T-helper 2 cell treated with Interferon-gamma antibody and Interleukin-4, amounts not matched to agents 5 μg/mL and 100 μg/mL, for 36 hours (primary cell): ENCODE data around the gene FBXO27.
"Not testable (repeated sequence)": the region's sequence is repeated elsewhere in the genome, so short reads cannot be mapped to it uniquely, and the experiment has no call there.

Source experiments
- DNase-seq: peaks from one replicate; pipeline ENCODE4 v3.0.0; 2021; ENCODE audit warnings: low spot score
- H3K27ac Mint-ChIP-seq: one replicate; pipeline ENCODE4 v1.8.0; 2021; ENCODE audit warnings: mild to moderate bottlenecking, mixed read lengths
- H3K27me3 Mint-ChIP-seq: one replicate; pipeline ENCODE4 v1.8.0; 2021; ENCODE audit warnings: low read depth, mixed read lengths
- H3K36me3 Mint-ChIP-seq: one replicate; pipeline ENCODE4 v1.8.0; 2021; ENCODE audit warnings: low read depth, mixed read lengths
- H3K4me1 Mint-ChIP-seq: one replicate; pipeline ENCODE4 v1.8.0; 2021; ENCODE audit warnings: low read depth, mixed read lengths
- H3K4me3 Mint-ChIP-seq: one replicate; pipeline ENCODE4 v1.8.0; 2022; ENCODE audit warnings: mild to moderate bottlenecking, moderate library complexity, mixed read lengths
- H3K9me3 Mint-ChIP-seq: one replicate; pipeline ENCODE4 v1.8.0; 2021; ENCODE audit warnings: mixed read lengths

The FBXO27 gene

DNA sequence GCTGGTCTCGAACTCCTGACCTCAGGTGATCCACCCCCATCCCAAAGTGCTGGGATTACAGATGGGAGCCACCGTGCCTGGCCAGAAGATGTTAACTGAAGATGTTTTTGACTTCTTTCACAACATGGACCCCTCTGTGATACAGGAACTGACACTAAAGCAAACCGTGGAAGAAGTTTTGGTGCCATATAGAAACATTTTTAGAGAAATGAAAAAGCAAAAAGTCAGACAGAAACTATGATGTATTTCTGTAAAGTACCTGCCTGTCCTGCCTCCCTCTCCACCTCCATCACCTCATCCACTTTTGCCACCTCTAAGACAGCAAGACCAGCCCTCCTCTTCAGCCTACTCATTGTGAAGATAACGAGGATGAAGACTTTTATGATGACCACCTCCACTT is 11.3 kb downstream of the FBXO27 start:
- Mint-ChIP-seq H3K27ac (no peak overlapping the region), H3K36me3 (no peaks in the 10 kb centered on the region), H3K9me3 (no peaks in the 10 kb centered on the region), H3K27me3 (peaks cover 3% of the 10 kb centered on the region), H3K4me1 (no peaks in the 10 kb centered on the region), H3K4me3 (no peak overlapping the region)
- no peak for DNase-seq

DNA sequence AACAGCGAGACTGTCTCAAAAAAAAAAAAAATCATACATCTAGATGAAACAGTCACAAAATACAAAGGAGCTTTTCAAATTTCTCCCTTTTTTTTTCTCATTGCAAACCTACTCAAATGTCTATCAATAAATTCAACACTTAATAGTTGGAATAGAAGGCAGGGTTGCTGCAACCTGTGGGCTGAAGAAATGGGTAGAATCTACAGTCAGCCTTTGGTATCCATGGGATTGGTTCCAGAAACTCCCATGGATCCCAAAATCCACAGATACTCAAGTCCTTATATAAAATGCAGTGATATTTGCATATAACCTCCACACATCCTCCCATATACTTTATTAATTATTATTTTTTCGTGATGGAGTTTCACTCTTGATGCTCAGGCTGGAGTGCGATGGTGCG is 14.7 kb downstream of the FBXO27 start:
- Mint-ChIP-seq H3K4me3 (no peak overlapping the region), H3K4me1 (no peaks in the 10 kb centered on the region), H3K27ac (no peak overlapping the region), H3K9me3 (no peaks in the 10 kb centered on the region), H3K27me3 (peaks cover 3% of the 10 kb centered on the region), H3K36me3 (no peaks in the 10 kb centered on the region)
- no peak for DNase-seq

- no peaks in the 10 kb centered on the region for H3K4me1 Mint-ChIP-seq
- peaks cover 3% of the 10 kb centered on the region for H3K27me3 Mint-ChIP-seq
- H3K36me3 Mint-ChIP-seq = no peaks in the 10 kb centered on the region
- no peak for DNase-seq
- H3K27ac Mint-ChIP-seq = no peak overlapping the region
- H3K4me3 Mint-ChIP-seq = no peak overlapping the region
- no peaks in the 10 kb centered on the region for H3K9me3 Mint-ChIP-seq
These were observed 15.3 kb downstream of the FBXO27 start for GRCh38 chr19:39017026-39017425.

DNA sequence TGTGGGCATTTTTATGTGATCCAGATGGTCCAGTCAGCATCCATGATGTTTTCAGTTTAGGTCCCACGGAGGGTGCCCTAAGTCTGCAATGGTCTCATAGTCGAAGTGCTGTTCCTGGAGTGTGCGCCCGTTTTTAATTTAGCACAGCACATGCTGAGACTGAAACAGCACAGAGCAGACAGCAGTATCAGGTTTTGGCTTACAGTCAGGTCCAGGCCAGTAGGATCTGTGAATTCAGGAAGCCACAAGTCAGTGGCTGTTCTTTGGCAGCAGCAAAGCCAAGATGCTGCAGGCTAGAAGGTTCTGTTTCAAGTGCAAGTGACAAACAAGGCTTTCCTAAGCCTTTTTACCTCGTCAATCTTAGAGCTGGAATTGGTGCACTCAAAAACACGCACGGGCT is 18.3 kb downstream of the FBXO27 start:
- Mint-ChIP-seq H3K27me3 (peaks cover 3% of the 10 kb centered on the region), H3K4me3 (no peak overlapping the region), H3K27ac (no peak overlapping the region), H3K9me3 (no peaks in the 10 kb centered on the region), H3K4me1 (no peaks in the 10 kb centered on the region), H3K36me3 (no peaks in the 10 kb centered on the region)
- DNase-seq = no peak

GRCh38 chr19:39009001-39009400 is 23.3 kb downstream of the FBXO27 start:
- H3K4me1 Mint-ChIP-seq = peaks cover 7% of the 10 kb centered on the region
- H3K27me3 Mint-ChIP-seq = peaks cover 8% of the 10 kb centered on the region
- no peak for DNase-seq
- no peaks in the 10 kb centered on the region for H3K36me3 Mint-ChIP-seq
- no peak overlapping the region for H3K4me3 Mint-ChIP-seq
- H3K9me3 Mint-ChIP-seq = no peaks in the 10 kb centered on the region
- H3K27ac Mint-ChIP-seq = no peak overlapping the region

- Mint-ChIP-seq H3K27ac (no peak overlapping the region), H3K36me3 (no peaks in the 10 kb centered on the region), H3K4me3 (no peak overlapping the region), H3K4me1 (peaks cover 7% of the 10 kb centered on the region), H3K9me3 (no peaks in the 10 kb centered on the region), H3K27me3 (peaks cover 11% of the 10 kb centered on the region)
- DNase-seq = no peak
These were observed 24.2 kb downstream of the FBXO27 start for GRCh38 chr19:39008137-39008536.

- peaks cover 11% of the 10 kb centered on the region for H3K27me3 Mint-ChIP-seq
- no peaks in the 10 kb centered on the region for H3K36me3 Mint-ChIP-seq
- no peak overlapping the region for H3K27ac Mint-ChIP-seq
- H3K9me3 Mint-ChIP-seq = no peaks in the 10 kb centered on the region
- no peak for DNase-seq
- peaks cover 7% of the 10 kb centered on the region for H3K4me1 Mint-ChIP-seq
- H3K4me3 Mint-ChIP-seq = no peak overlapping the region
These were observed 25.3 kb downstream of the FBXO27 start for GRCh38 chr19:39007096-39007495.

GRCh38 chr19:39004403-39004802 is 27.9 kb downstream of the FBXO27 start:
- Mint-ChIP-seq H3K9me3 (no peaks in the 10 kb centered on the region), H3K4me1 (peaks cover 7% of the 10 kb centered on the region), H3K4me3 (no peak overlapping the region), H3K36me3 (no peaks in the 10 kb centered on the region), H3K27ac (no peak overlapping the region), H3K27me3 (peaks cover 11% of the 10 kb centered on the region)
- DNase-seq = no peak

GRCh38 chr19:39003796-39004195 is 28.6 kb downstream of the FBXO27 start:
- no peak overlapping the region for H3K27ac Mint-ChIP-seq

DNA sequence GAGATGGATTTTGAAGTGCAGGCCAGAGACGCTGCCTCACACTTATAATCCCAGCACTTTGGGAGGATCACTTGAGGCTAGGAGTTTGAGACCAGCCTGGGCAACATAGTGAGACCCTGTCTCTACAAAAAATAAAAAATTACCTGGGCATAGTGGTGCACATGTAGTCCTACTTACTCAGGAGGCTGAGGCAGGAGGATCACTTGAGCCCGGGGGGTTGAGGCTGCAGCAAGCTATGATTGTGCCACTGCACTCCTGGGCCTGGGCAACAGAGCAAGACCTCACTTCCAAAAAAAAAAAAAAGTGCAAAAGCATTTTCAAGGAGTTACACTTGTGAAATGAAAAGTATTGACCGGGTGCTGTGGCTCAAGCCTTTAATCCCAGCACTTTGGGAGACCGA is 29.2 kb downstream of the FBXO27 start:
- Mint-ChIP-seq H3K4me1 (peaks cover 7% of the 10 kb centered on the region), H3K27ac (no peak overlapping the region), H3K9me3 (no peaks in the 10 kb centered on the region), H3K36me3 (no peaks in the 10 kb centered on the region), H3K27me3 (peaks cover 15% of the 10 kb centered on the region), H3K4me3 (no peak overlapping the region)
- DNase-seq = no peak

More at GRCh38 chr19:39003796-39004195, 28.6 kb downstream of the FBXO27 start:
- no peaks in the 10 kb centered on the region for H3K36me3 Mint-ChIP-seq
- H3K4me3 Mint-ChIP-seq = no peak overlapping the region
- H3K9me3 Mint-ChIP-seq = no peaks in the 10 kb centered on the region
- DNase-seq = no peak
- H3K27me3 Mint-ChIP-seq = peaks cover 15% of the 10 kb centered on the region
- H3K4me1 Mint-ChIP-seq = peaks cover 7% of the 10 kb centered on the region

DNA sequence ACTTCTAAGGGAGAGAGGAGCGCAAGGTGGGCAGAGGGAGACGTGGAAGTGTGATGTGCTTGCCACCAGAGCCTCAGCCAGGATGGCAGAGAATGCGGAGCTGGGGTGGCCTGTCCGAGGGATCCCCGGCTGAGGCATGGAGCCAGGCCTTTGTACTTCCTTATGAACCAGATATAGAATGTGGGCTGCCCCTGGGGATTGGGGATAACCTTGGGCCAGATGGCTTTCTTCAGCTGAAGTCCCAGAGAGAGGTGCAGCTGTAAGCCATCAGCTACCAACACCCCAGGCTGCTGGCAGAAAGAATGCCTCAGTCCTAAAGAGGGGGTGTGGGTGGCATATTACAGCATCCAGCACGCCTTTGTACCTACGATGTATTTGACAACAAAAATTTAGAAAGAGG is 31.3 kb downstream of the FBXO27 start:
- no peak for DNase-seq
- Mint-ChIP-seq H3K27ac (no peak overlapping the region), H3K27me3 (peaks cover 12% of the 10 kb centered on the region), H3K36me3 (no peaks in the 10 kb centered on the region), H3K9me3 (no peaks in the 10 kb centered on the region), H3K4me1 (peaks cover 4% of the 10 kb centered on the region), H3K4me3 (no peak overlapping the region)

- H3K27ac Mint-ChIP-seq, H3K9me3 Mint-ChIP-seq, H3K4me3 Mint-ChIP-seq, H3K36me3 Mint-ChIP-seq, H3K27me3 Mint-ChIP-seq, H3K4me1 Mint-ChIP-seq, DNase-seq: not testable (repeated sequence)
These were observed 34.8 kb downstream of the FBXO27 start for GRCh38 chr19:38997576-38997975.

DNA sequence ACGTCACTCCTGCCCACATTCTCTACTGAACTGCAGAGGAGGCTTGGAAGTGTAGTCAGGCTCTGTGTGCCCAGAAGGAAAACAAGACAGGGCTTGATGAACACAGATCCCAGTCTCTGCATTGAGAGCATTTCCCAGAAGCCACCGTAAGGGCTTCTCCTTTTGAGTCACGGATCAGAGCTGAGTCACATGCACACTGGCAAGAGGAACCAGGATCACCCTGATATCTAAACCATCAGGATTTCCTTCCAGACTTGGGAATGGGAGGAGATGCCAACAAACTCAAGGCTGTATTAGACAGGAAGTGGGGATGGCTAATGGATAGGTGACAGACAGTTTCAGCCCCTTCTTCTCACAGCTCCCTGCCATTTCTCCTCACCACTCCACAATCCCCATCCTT is 39.1 kb downstream of the FBXO27 start:
- no peak for DNase-seq
- Mint-ChIP-seq H3K27me3 (peaks cover 9% of the 10 kb centered on the region), H3K4me1 (no peaks in the 10 kb centered on the region), H3K27ac (no peak overlapping the region), H3K4me3 (no peak overlapping the region), H3K36me3 (no peaks in the 10 kb centered on the region), H3K9me3 (no peaks in the 10 kb centered on the region)

DNA sequence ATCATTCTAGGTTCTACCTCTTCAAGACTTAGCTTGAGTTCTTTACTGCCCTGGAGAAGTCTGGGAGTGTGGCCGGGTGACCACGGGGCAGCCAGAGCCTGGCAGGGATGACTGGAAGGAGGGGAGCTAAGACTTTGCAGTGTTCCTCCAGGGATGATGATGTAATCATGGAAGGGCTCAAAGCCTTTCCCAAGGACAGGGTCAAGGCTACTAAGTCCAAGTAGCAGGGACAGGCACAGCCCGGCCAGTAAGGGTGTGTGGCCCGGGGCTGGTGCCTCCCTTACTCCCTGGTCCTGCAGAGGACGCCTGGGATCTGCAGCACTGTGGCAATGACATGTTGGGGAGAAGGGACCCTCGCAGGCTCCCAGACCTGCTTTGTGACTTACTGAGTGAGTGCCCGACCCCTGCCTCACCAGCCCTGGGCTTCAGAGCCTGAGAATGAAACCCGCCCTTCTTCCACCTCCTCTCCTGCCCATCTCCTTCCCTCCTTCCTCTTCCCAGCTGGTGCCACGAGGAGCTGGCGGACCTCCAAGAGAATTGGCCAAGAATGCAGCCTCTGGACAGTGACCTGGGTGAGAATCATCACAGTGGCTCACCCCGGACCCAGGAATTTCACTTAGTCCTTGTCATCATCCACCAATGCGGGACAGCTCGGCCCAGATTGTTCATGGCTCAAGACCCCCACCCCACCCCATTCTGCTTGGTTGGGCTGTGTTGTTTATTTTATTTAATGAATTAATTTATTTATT is 41.2 kb downstream of the FBXO27 start:
- Mint-ChIP-seq H3K36me3 (no peaks in the 10 kb centered on the region), H3K9me3 (no peaks in the 10 kb centered on the region), H3K4me1 (no peaks in the 10 kb centered on the region), H3K4me3 (no peak overlapping the region), H3K27ac (no peak overlapping the region), H3K27me3 (peaks cover 6% of the 10 kb centered on the region)
- no peak for DNase-seq

- not testable (repeated sequence) for H3K27me3 Mint-ChIP-seq, DNase-seq, H3K4me1 Mint-ChIP-seq, H3K27ac Mint-ChIP-seq, H3K36me3 Mint-ChIP-seq, H3K9me3 Mint-ChIP-seq, H3K4me3 Mint-ChIP-seq
These were observed 42.7 kb downstream of the FBXO27 start for GRCh38 chr19:38989614-38990013.
